LNCAP (cell line): Measurements from ENCODE around the gene HNRNPA0.

Experiments used
- CTCF ChIP-seq: fragments of 450-650 bp; IDR thresholded peaks from 2 replicates; pipeline ENCODE4 v1.5.1; 2017; ENCODE audit warnings: mild to moderate bottlenecking

The HNRNPA0 gene

DNA sequence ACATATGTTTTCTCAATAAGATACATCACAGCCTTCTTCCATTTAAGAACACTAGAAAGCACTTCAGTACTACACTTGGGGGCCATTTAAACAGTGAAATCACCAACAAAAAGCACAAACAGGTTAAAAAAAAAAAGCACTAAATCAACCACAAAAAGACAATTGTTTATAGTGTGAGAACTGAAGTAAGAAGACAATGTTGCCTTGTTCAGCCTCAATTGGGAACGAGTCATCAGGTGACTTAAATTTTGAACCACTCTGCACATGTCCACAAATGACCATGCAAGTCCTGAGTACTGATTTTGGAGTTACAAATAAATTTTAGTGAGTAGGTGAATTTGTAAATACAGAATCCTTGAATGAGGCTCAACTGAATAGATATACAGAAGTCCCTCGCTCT is 37.2 kb upstream of the HNRNPA0 start:
- no peak for TF ChIP-seq CTCF

DNA sequence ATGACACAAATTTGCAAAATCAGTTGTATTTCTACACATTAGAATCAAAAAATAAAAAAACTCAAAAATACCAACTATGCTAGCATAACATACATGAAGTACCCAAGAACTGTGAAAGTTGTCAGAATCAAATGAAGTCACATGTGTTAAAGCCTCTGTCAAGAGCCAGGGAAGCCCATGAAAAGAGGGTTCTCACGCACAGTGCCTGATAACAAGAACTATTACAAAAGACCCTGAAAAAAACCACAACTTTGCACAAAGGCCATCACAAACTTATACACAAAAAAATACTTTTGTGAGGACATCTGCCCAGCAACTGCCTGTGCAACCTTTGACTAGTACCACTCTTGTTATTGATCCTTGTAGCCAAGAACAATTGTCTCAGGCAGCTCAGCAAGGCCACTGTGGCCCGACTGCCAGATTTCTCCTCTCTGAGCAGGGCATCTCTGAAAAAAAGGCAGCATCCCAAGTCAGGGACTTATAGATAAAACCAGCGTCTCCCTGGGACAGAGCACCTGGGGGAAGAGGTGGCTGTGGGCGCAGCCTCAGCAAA is 28.9 kb upstream of the HNRNPA0 start:
- TF ChIP-seq CTCF: no peak

- TF ChIP-seq CTCF: no peak
These were observed 27.9 kb upstream of the HNRNPA0 start for GRCh38 chr5:137782055-137782454.

DNA sequence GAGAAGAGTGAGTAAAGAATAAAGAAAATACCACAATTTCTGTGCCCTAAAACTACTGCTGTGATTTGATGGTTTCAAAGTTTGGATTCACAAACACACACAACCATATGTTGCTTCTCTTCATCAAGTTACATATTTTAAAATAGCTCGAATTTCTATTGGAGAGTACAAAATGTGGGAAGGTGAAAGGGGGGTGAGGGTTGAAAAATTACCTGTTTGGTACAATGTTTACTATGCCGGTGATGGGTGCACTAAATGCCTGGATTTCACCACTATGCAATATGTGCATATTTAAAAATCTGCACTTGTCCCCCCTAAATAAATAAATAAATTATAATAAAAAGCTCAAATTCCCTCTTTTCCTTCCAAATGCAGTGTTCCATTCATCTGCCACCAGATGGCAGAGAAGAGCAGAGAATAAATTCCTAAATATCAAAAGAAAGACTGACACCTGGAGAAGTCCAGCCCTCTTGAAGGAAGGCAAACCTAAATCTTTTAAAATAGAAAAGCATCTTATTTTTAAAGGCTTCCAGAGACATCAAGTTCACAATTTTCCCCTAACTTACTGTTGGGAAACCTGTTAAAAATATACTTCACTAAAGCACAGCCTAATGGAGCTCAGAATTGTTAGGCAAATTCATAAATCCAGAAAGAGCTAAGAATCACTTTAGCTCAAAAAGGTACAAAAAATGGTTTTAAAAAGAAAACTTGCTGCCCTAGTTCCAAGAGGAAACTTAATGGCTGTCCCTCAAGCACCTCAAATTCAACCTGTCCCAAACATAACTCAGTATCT is 24.8 kb upstream of the HNRNPA0 start:
- peak; percentile 64 for TF ChIP-seq CTCF

DNA sequence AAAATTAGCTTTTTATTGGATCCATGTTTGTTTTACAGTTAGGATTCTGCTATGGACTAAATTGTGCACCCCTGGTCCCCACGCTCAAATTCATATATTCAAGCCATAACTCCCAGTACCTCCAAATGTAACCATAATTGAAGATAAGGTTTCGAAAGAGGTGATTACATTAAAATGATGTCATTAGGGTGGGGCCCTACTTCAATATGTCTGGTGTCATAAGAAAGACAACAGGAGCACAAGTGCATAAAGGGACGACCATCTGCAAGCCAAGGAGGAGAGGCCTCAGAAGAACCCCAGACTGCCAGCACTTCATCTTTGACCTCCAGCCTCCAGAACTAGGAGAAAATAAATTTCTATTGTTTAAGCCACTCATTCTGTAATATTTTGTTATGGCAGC is 7.4 kb upstream of the HNRNPA0 start:
- no peak for TF ChIP-seq CTCF

DNA sequence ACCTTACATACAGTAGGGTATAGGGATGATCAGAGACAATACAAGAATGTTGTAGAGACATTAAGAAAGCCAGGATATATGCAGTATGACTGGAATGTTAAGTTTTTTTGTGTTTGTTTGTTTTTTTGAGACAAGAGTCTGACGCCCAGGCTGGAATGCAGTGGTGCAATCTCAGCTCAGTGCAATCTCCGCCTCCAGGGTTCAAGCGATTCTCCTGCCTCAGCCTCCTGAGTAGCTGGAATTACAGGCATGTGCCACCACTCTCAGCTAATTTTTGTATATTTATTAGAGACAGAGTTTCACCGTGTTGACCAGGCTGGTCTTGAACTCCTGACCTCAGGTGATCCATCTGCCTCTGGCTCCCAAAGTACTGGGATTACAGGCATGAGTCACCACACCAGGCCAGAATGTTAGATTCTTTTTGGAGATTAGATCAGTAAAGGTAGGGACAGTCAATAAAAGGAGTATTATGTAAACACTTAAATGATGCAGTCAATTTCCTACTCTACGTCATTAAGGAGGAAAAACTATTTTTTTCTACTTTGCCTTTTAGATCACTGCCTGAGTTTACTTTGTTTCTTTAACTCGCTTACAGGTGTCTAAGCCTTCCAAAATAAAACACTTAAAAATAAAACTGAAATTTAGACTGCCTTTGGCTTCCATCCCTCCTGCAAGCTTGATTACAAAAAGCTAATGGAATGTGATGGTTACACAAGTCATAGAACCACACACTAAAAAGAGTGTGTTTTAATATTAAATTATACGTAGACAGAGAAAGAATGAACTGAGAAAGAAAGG is 6.8 kb upstream of the HNRNPA0 start:
- TF ChIP-seq CTCF: no peak

DNA sequence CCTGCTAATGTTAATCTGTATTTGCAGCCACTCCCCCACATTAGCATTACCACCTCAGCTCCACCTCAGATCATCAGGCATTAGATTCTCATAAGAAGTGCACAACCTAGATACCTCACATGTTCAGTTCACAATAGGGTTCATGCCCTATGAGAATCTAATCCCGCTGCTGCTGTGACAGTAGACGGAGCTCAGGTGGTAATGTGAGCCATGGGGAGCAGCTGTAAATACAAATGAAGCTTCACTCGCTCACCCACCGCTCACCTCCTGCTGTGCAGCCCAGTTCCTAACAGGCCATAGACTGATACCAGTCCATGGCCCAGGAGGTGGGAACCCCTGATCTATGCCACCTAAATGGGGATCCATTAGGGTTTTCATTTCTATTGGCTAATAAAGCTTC is 6.1 kb upstream of the HNRNPA0 start:
- no peak for TF ChIP-seq CTCF
